Urothelium cell line (cell line): ENCODE measurements around the gene TMEM178A.
"Not testable (repeated sequence)": the region's sequence is repeated elsewhere in the genome, so short reads cannot be mapped to it uniquely, and the experiment has no call there.

Experiments
- DNase-seq: peaks from one replicate; pipeline ENCODE4 v3.0.0; 2011; ENCODE audit warnings: low spot score, mixed read lengths
- FAIRE-seq: peaks from 2 replicates; lab custom pipeline; 2011; peaks lifted over from hg19 to GRCh38; lab: Jason Lieb, UNC

Gene TMEM178A

GRCh38 chr2:39665811-39666490, at the start of gene TMEM178A:
Gene TMEM178A, plus strand, starts transcription at chr2:39665917. Its CDS starts 58 bp downstream, at chr2:39665975.
- DNase-seq (no peak), FAIRE-seq (no peak)

- DNase-seq (no peak), FAIRE-seq (no peak)
Observed at GRCh38 chr2:39618236-39618635, 47.5 kb upstream of the TMEM178A start.

- DNase-seq (no peak), FAIRE-seq (no peak)
Observed at GRCh38 chr2:39618736-39619135, 47.0 kb upstream of the TMEM178A start.

GRCh38 chr2:39620067-39620466, 45.6 kb upstream of the TMEM178A start:
- DNase-seq = peak; percentile 86
- FAIRE-seq = peak; percentile 46

GRCh38 chr2:39621596-39621995, 44.1 kb upstream of the TMEM178A start:
- no peak for FAIRE-seq
- DNase-seq = no peak

GRCh38 chr2:39622860-39623259, 42.9 kb upstream of the TMEM178A start:
- FAIRE-seq (no peak), DNase-seq (no peak)

GRCh38 chr2:39623917-39624316, 41.8 kb upstream of the TMEM178A start:
- no peak for FAIRE-seq
- no peak for DNase-seq

- no peak for FAIRE-seq
- DNase-seq = no peak
Observed at GRCh38 chr2:39625193-39625926, 40.4 kb upstream of the TMEM178A start.

- DNase-seq = no peak
- FAIRE-seq = peak; percentile 32
Observed at GRCh38 chr2:39625927-39626270, 39.8 kb upstream of the TMEM178A start.

- FAIRE-seq, DNase-seq: not testable (repeated sequence)
Observed at GRCh38 chr2:39628346-39628745, 37.4 kb upstream of the TMEM178A start.

- DNase-seq (no peak), FAIRE-seq (no peak)
Observed at GRCh38 chr2:39629646-39630045, 36.1 kb upstream of the TMEM178A start.

- DNase-seq = no peak
- peak; percentile 27 for FAIRE-seq
Observed at GRCh38 chr2:39631256-39631655, 34.5 kb upstream of the TMEM178A start.

- DNase-seq (peak; percentile 78), FAIRE-seq (no peak)
Observed at GRCh38 chr2:39631718-39632117, 34.0 kb upstream of the TMEM178A start.

GRCh38 chr2:39632876-39633275, 32.8 kb upstream of the TMEM178A start:
- peak; percentile 42 for FAIRE-seq

GRCh38 chr2:39636306-39636705, 29.4 kb upstream of the TMEM178A start:
- DNase-seq = no peak
- FAIRE-seq = no peak

More at GRCh38 chr2:39632876-39633275, 32.8 kb upstream of the TMEM178A start:
- peak; percentile 56 for DNase-seq

- DNase-seq = no peak
- no peak for FAIRE-seq
Observed at GRCh38 chr2:39638581-39638980, 27.1 kb upstream of the TMEM178A start.

GRCh38 chr2:39640107-39640506, 25.6 kb upstream of the TMEM178A start:
- DNase-seq (no peak), FAIRE-seq (no peak)

- FAIRE-seq (no peak), DNase-seq (no peak)
Observed at GRCh38 chr2:39640681-39641080, 25.0 kb upstream of the TMEM178A start.

- no peak for FAIRE-seq
- DNase-seq = no peak
Observed at GRCh38 chr2:39641635-39642034, 24.1 kb upstream of the TMEM178A start.

GRCh38 chr2:39642051-39642718, 23.5 kb upstream of the TMEM178A start:
- DNase-seq (peak; percentile 90), FAIRE-seq (peak; percentile 98)

GRCh38 chr2:39645826-39646225, 19.9 kb upstream of the TMEM178A start:
- FAIRE-seq (no peak), DNase-seq (no peak)

GRCh38 chr2:39646267-39646666, 19.4 kb upstream of the TMEM178A start:
- no peak for FAIRE-seq
- DNase-seq = no peak
